RCC 7860 (cell line): Measurements from ENCODE around the gene LRP8.
A peak's percentile ranks its signal among the peaks of the same experiment; 100 is the strongest.
"Not testable (repeated sequence)": the region's sequence is repeated elsewhere in the genome, so short reads cannot be mapped to it uniquely, and the experiment has no call there.

Experiments used
- DNase-seq: peaks from one replicate; pipeline ENCODE4 v3.0.0-alpha.2; 2015; ENCODE audit warnings: low spot score
- FAIRE-seq: peaks from 2 replicates; lab custom pipeline; 2012; peaks lifted over from hg19 to GRCh38; lab: Jason Lieb, UNC

Gene LRP8

DNA sequence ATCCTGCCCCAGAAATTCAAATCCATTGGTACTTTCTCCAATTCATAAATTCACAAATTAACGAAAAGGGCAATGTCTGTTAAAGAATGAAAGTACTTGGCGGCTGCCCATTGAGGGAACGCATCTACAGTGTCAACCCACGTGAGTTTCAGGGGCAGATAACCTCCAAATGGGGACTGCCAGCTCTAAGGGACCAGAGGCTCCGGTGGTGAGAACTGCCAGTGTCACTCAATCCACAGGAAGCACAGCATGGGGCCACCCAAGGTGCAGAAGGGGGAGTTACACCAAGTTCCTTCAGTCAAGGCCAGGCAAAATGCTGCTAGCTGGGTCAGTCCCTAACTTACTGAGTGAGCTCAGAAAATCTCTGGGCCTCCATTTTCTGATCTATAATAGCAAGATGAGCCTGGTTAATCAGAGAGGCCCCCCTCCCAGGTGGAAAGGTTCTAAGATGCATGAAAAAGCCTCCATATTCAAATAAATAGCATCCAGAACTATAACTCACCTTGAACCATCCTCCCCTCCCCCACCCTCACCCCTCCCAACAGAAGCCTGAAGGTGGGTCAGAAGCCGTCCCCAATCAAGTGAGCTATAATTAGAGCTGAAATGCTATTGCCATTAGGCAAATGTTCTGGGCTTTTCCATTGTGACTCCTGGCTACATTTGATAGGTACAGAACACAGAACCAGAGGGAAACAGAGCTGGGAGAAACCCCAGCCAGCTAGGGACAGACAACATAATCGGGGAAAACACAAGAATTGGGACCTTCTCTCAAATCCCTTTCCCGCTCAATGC, 41.7 kb downstream of the LRP8 start:
- FAIRE-seq (no peak), DNase-seq (no peak)

DNA sequence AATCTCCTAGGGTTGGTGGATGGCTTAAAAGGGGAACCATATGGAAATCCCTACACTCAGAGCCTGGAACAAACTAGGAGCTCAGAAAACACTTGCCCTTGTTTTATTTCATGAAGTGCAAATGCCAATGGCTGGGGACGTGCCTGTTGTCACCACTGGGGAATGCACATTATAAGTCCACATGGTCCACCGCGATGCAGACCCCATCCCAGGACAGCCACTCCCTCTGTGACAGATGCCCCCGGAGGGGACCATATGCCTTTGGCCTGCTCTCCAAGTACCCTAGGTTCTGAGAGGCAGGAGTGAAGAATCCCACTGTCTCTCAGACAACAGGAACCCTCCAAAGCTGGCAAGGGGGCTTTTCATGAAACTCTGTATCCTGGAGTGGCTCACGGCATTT, 42.3 kb downstream of the LRP8 start:
- FAIRE-seq (no peak), DNase-seq (no peak)

DNA sequence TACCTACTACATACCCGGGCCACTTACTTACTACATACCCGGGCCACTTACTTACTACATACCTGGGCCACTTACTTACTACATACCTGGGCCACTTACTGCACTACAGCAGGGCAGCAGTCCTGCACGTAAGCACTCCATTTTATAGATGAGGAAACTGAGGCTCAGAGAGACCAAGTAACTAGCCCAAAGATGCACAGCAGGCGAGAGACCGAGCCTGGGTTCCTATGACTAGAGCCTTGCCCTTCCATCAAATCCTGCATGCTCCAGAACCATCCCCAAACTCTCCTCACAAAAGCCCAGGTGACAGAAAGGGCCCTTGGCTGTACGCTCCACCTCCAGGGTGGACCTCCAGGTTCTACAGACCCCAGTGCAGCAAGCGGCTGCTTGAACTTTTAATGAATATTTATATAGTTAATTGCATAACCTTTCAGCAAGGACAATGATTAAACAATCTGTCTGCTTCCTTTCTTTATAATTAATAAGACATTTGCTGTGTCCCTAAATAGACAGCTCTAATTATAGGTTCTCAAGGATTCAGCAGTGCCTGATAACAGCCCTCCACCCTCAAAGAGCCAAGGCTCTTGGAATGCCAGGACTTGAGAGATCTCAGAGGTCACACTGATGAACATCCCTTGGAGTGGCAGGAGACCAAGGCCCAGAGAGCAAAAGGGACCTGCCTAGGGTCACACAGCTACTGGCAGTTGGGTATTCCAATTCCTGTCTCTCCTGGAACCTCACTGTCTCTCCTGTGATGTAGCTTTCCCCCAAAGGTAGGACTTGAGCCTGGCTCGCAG, 43.4 kb downstream of the LRP8 start:
- no peak for DNase-seq
- no peak for FAIRE-seq

DNA sequence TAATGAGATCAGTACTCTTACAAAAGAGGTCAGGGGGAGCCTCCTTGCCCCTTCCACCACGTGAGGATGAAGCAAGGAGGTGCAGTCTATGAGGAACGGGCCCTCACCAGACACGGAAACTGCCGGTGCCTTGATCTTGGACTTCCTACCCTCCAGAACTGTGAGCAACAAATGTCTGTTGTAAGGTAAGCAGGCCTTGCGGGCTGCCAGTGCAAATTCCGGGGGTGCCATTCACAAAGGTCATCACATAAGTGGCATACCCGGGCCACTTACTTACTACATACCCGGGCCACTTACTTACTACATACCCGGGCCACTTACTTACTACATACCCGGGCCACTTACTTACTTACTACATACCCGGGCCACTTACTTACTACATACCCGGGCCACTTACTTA, 44.7 kb downstream of the LRP8 start:
- FAIRE-seq, DNase-seq: not testable (repeated sequence)

DNA sequence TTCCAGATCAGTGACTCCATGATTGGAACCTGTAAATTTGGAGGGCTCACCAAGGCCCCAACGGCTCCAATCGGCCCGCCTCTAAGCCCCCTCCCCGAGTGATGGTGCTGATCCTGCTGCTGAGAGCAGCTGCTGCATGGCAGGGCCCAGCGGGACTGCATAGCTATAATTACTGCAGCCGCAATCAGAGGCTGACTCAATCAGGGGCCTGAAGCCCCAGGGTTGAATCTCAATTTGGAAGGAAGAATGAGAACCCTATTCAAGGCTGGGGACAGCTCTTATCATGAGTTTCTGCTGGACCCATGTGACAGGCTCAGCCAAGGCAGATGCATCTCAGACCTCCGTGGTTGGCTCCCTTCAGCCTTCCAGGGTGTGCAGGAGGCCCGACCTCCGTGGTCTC, 46.7 kb downstream of the LRP8 start:
- no peak for FAIRE-seq
- no peak for DNase-seq

DNA sequence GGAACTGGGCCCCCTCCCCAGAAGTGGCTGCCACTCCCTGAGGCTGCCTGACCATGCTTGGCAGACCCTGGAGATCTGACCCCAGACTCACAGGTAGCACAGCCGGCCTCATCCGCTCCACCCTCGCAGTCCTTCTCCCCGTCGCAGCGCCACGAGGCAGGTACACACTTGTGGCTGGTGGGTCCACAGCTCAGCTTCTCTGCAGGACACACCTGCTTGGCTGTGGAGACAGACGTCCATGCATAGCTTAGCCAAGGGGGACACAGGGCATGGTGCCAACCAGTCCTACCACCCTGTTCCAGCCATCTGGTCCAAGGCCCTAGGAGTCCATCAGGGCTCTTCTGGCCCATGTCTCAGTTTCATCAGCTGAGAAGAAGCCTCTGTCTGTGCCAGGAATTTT, 47.4 kb downstream of the LRP8 start:
- FAIRE-seq (no peak), DNase-seq (no peak)

DNA sequence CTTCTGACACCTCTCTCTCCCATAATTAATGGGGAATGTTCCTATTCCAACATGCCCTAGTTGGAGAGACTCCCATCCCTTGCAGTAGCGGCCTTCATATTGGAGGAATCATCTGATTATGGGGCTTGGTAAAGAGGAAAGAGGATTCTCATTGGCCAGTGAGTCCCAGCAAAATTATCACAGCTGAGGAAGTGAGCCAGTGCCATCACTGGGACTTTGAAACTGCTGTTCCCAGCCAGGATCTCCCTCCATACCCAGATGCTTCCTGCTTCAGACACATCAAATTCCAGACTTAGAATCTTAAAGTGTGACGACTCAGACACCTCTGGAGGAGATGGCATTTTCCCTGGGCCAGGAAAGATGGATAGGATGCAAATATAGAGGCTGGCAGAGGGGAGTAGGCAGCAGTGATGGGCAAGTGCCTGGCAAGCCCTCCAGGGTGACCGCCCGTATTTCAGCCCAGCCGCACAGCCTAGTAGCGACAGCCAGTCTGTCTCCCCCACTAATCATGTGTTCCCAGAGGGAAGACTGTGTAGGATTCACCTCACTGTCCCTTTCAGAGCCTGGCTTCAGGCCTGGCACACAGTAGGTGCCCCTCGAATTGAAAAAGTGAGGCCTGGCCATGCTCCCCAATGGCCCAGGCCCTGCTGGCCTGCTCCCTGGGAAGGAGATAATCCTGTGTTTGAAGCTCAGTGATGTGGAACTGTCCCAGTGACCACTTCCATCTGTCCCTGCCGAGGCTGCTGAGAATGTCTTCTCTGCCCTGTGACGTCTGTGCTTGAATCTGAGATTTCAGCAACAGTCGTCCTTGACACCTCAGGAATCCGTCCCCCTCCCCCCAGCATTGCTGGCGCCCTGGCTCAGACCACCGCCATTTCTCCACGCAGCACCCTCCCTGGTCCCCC, 48.3 kb downstream of the LRP8 start:
- no peak for DNase-seq
- FAIRE-seq = no peak

DNA sequence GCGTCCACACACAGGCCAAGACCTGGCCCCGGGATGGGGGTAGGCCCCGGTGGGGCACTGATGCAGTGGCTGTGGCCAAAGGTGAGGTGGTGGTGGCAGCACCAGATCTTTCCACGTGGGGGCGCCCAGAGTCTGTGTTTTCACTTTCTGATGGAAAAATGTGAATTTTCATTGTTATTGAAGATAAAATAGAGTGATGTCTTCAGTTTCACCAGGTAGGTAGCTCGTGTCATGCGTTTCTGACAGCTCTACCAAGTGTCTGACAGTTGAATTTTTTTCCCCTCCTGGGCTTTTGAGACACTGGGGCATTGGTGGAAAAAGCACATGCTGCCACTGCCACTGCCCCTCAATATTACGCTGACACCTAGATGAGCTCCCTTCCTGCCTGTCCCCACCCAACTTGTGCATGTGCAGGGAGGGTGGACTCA, 49.6 kb downstream of the LRP8 start:
- DNase-seq = peak; percentile 26
- FAIRE-seq = no peak

DNA sequence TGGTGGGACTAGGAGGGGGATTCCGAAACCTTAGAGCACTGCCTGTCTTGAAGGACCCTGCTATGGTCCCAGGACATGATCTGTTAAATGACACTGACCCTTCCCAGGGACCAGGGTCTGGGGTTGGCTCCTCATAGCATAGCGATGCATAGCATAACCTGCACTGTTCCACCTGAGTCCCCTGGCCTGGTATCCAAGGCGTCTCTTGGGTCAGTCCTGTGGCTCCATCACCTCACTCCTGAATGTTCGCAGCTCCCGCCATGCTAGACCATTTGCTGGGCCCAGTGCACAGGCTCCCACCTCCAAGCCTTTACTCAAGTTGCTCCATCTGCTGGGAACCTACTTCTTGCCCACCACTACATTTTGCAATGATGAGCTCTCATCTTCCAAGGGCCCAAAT, 50.5 kb downstream of the LRP8 start:
- DNase-seq (no peak), FAIRE-seq (no peak)

DNA sequence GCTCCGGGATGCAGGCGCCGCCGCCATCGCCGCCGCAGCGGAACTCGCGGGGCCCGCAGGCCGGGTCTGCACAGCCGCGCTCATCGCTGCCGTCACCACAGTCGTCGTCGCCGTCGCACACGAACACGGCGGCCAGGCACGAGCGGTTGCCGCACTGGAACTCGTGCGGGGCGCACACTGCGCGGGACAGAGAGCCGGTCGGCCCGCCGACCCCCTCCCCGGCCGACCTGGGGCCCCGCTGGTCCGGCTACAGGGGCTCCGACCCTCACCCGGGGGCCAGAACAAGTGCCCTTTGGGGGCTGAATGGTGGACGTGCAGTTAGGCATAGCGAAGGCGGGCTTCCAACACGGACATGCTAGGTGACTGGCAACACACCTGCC, 51.0 kb downstream of the LRP8 start:
- no peak for FAIRE-seq
- no peak for DNase-seq

DNA sequence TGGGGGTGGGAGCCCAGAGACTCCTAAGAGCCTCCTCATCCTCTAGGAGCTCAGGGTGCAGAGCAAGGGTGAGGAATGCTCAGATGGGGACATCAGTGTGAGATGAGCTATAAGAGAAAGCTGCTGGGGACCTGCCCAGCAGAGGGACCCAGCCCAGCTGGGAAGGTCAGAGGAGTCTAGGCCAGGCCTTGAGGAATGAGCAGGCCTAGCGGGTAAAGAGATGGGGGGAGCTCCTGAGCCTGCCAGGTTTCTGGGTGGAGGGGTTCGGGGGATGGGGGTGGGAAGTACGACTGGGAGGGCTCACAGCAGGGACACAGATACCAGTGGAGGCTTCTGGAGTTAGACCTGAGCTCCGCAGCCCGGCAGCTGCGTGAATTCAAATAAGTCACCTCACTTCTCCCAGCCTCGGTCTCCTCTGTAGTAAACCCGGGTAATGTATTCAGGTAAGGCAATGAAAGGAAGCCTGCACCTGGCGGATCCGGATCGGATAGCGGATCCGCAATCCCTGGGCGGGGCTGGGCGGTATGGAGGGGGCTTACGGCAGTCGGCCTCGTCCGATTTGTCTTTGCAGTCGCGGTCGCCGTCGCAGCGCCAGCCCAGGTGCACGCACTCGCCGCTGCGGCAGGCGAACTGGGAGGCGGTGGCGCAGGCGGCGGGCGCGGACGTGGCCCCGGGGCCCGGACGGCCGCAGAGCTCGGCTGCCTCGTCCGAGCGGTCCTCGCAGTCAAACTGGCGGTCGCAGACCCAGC, 51.5 kb downstream of the LRP8 start:
- DNase-seq (no peak), FAIRE-seq (no peak)

DNA sequence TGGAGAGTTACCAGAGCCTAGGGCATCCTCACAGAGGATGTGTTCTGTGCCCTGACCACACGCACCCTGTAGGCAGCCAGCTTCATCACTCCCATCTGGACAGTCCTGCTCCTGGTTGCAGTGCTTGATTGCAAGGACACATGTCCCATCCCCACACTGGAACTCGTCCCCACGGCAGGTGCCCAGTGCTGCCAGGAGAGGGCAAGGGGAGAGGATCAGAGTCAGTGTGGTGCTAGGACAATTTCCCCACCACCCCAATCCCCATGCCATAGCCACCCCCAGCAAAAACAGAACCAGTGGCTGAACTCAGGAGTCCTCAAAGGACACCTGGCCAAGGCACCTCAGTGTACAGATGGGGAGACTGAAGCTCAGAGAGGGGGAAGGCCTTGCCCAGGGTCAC, 52.3 kb downstream of the LRP8 start:
- no peak for FAIRE-seq

DNA sequence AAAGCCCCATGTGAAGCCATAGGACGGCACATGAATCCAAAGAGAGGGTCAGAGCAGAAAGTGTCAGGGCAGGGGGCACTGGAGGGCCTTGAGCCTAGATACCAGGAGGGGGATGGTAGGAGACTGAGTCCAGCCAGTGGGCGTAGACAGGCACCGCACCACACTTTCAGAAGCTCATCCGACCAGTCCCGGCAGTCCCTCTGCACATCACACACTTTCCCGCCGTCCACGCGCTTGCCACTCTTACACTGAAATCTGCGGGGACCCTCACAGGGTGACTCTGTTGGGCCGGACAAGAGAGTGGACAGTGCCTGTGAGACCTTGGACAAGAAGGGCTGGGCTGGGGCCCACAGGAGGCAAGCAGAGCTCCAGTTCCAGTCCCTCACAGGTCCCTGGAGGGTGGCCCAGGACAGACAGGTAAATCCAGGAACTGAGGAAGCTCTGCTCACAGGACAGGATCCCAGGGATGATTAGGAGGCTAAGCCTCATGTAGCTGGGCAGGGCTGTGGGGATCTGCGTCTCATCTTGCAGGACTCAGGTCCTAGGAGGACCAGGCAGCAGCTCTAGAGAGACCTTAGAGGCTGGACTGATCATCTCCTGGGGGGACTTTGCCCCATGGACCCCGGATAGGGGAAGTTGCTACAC, 53.2 kb downstream of the LRP8 start:
- FAIRE-seq (no peak), DNase-seq (no peak)

More for the DNA sequence above, 52.3 kb downstream of the LRP8 start:
- no peak for DNase-seq

DNA sequence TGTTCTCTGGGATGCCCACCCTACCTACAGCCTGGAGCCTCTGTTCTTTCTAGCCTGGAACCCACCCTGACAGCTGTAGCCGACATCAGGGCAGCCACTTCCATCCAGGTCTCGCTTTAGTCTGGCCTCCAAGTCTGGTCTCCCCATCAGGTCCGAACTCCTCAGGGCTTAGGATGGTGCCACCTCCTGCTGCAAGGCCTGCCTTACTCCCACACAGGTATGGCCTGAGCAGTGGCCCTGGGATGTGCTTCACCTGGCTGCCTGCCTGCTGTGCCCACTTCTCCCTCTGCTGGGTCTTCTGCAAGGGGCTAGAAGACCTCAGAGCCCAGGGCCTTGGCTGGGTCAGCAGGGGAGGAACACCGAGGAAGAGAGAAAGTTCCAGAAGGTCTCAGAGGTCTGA, 53.8 kb downstream of the LRP8 start:
- FAIRE-seq = no peak
- no peak for DNase-seq

DNA sequence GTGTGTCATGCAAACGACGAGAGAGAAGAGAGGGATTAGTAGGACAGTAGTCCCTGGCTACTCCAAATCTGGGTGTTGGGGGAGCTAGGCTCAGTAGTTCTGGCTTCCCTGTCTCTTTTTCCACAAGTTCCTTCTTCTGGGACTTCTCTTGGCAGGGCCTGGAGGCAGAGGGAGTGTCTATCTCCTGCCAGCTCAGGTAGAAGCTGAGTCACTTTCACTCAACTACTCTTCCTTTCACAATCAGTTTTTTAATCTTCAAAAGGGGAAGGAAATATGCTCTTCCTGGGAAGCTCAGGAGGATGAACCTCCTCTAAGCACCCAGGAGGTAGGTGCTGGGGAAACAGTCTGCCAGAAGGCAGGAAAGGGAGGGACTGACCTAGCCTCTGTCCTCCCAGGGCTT, 54.3 kb downstream of the LRP8 start:
- FAIRE-seq (no peak), DNase-seq (no peak)

DNA sequence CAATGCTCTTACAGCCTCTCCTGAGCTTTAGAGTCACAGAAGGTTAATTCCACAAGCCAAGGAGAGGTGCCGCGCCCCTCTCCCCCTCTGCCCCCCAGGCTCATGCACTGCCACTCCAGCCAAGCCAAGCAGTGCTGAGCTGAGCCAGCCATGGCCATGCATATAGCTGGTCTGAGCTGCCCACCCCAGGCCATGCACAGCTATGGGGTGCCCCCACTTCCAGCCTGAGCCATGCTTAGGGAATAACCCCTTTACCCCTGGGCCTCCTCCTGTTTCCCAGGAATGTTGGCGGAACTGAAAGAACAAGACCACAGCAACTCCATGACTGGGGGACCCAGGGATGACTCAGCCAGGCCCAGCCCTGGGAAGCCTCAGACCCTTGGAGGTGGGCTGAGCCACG, 55.5 kb downstream of the LRP8 start:
- DNase-seq = no peak
- no peak for FAIRE-seq

DNA sequence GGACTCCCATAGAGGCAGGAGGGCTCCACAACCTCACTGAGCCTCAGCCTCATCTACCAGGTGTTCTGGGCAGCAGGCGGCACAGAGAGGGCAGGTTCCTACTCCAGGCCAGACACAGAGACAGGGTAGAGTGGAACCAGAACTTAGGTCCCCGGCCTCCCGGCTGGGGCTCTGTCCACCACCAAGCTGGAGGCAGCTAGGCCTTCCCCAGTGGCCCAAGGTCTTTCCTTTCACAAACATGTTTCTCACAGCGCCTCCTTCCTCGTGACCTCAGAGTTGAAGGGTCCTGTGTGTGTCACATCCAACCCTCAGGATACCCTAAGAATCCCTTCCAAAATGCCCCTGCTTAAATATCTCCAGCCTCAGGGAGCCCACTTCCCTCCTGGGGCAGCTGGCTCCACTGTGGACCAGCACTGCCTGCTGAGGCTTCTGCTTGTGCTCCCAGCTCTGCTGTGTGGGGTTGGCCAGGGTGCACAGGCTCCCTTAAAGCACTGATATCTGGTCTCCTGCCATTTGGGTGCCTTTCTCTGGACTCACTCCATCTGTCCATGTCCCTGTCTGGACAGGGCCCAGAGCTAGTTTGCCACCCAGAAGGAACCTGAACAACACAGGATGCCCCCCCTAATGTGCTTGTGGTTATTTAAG, 56.3 kb downstream of the LRP8 start:
- FAIRE-seq (no peak), DNase-seq (no peak)

DNA sequence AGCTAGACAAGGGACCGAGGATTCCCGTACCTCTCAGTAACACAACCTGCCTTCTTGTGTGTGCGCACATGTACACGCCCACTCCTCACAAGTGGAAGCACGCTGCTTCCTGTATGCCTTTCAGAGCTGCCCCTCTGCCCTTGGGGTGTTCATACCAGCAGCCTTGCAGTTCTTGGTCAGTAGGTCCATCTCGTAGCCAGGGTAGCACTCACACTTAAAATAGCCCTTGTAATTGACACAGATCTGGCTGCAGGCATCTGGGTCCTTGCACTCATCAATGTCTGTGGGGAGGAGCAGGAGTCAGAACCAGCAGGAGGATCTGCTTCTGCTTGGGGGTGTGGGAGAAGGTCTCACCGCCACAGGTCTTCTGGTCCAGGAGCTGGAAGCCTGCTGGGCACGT, 57.0 kb downstream of the LRP8 start:
- FAIRE-seq (no peak), DNase-seq (no peak)

DNA sequence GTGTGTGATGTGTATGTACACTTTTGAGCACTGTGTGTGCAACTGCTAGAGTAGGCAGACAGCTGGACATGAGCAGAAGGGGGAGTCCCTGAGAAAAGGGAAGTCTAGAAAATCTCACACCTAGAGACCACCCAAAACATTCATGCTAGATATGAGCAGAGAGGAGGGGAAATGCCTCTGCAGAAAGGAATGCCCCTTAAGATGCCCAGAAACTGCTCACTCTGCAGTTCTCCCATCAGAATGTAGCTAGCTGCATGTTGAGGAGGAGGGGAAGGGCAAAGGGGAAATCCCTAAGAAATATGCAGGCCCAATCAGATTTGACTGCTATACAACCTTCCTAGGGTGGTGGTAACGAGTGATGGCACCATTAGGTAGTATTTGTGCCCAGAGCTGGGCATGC, 57.8 kb downstream of the LRP8 start:
- no peak for FAIRE-seq
- DNase-seq = no peak

DNA sequence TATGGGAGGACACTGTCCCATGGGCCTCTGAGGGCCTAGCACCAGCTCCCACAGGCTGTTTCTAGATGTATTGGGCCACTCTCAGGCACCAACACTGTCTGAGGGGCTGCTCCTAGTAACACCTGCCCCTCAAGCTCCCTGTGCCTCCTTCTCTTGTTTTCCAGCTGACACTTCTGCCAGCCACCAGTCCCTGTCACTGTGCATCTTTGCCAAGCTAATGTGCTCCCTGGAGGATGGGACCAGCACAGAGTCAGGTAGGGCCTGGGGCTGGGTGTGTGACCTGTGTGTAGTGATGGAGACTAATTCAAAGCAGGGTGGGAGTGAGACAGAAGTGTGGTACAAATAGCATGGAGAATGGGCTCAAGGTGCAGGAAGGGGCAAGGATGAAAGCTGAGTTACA, 60.1 kb downstream of the LRP8 start:
- no peak for FAIRE-seq

More for the DNA sequence above, 60.1 kb downstream of the LRP8 start:
- no peak for DNase-seq
